Liver (tissue), 9 donors: ENCODE results near the gene GRK6. TPM values are rescaled to one million over a fixed set of nuclear protein-coding genes. Genes with fewer than 3 reads are reported as not detected.
A peak's percentile ranks its signal among the peaks of the same experiment; 100 is the strongest.

ENCODE experiments used
- DNase-seq: peaks from one replicate; pipeline ENCODE4 v3.0.0-alpha.2; 2017; ENCODE audit warnings: low spot score
- H3K27ac ChIP-seq, 2 donors: one replicate each; pipeline ENCODE4 v1.7.0; 2013; ENCODE audit warnings: inconsistent platforms in 2 of 2, low read length in 2 of 2, control low read depth in 1 of 2, low read depth in 1 of 2, mild to moderate bottlenecking in 1 of 2
- H3K27me3 ChIP-seq, 4 donors: one replicate each; pipeline versions ENCODE4 v1.6.1 to v1.7.0; 2013; ENCODE audit warnings: low read length in 3 of 4, inconsistent platforms in 1 of 4, mild to moderate bottlenecking in 1 of 4, moderate library complexity in 1 of 4; ENCODE audit not compliant: control insufficient read depth in 4 of 4, insufficient read depth in 4 of 4
- H3K36me3 ChIP-seq, 4 donors: one replicate each; pipeline versions ENCODE4 v1.6.1 to v1.7.0; 2013; ENCODE audit warnings: low read length in 3 of 4, mild to moderate bottlenecking in 3 of 4, low read depth in 1 of 4, moderate library complexity in 1 of 4; ENCODE audit not compliant: control insufficient read depth in 4 of 4, insufficient read depth in 3 of 4
- H3K4me1 ChIP-seq, 4 donors: one replicate each; pipeline versions ENCODE4 v1.6.1 to v1.7.0; 2013; ENCODE audit warnings: low read length in 3 of 4, mild to moderate bottlenecking in 3 of 4, moderate library complexity in 1 of 4; ENCODE audit not compliant: control insufficient read depth in 4 of 4, insufficient read depth in 4 of 4
- H3K4me3 ChIP-seq, 3 donors: one replicate each; pipeline versions ENCODE4 v1.6.1 to v1.7.0; 2013; ENCODE audit warnings: low read length in 3 of 3, control low read depth in 1 of 3, low read depth in 1 of 3, mild to moderate bottlenecking in 1 of 3
- H3K9ac ChIP-seq, 2 donors: one replicate each; pipeline ENCODE4 v1.7.0; 2013; ENCODE audit warnings: low read length in 2 of 2, mild to moderate bottlenecking in 2 of 2, moderate library complexity in 2 of 2, control low read depth in 1 of 2, low read depth in 1 of 2
- H3K9me3 ChIP-seq, 4 donors: one replicate each; pipeline versions ENCODE4 v1.6.1 to v1.7.0; 2013; ENCODE audit warnings: low read length in 3 of 4; ENCODE audit not compliant: control insufficient read depth in 4 of 4
- CTCF ChIP-seq: fragments of 150-350 bp; IDR thresholded peaks from 2 replicates; pipeline ENCODE4 v1.5.1; 2017; ENCODE audit warnings: improper control_type of control experiment, low read depth, low read length; ENCODE audit not compliant: missing input control
- EGR1 ChIP-seq, 2 donors: IDR thresholded peaks; 2 replicates each; pipeline ENCODE4 v1.6.1; 2016 to 2018; ENCODE audit warnings: antibody characterized with exemption in 2 of 2, low read depth in 2 of 2
- FOXA2 ChIP-seq: IDR thresholded peaks from 2 replicates; pipeline ENCODE4 v1.6.1; 2016; ENCODE audit warnings: antibody characterized with exemption
- GABPA ChIP-seq, 2 donors: IDR thresholded peaks in 1 of 2; conservative IDR thresholded peaks in 1 of 2; 2 replicates each; pipeline ENCODE4 v1.6.1; 2016; ENCODE audit warnings: antibody characterized with exemption in 2 of 2, mild to moderate bottlenecking in 1 of 2, moderate library complexity in 1 of 2
- HNF4A ChIP-seq, 2 donors: conservative IDR thresholded peaks; 2 replicates each; pipeline ENCODE4 v1.6.1; 2016; ENCODE audit warnings: antibody characterized with exemption in 2 of 2, mild to moderate bottlenecking in 2 of 2
- JUND ChIP-seq, 2 donors: IDR thresholded peaks; 2 replicates each; pipeline ENCODE4 v1.6.1; 2016; ENCODE audit warnings: antibody characterized with exemption in 2 of 2
- NR2F2 ChIP-seq: IDR thresholded peaks from 2 replicates; pipeline ENCODE4 v1.6.1; 2016; ENCODE audit warnings: antibody characterized with exemption
- RAD21 ChIP-seq, 2 donors: IDR thresholded peaks; 2 replicates each; pipeline ENCODE4 v1.6.1; 2016; ENCODE audit warnings: antibody characterized with exemption in 2 of 2, mild to moderate bottlenecking in 2 of 2
- RXRA ChIP-seq, 2 donors: IDR thresholded peaks; 2 replicates each; pipeline ENCODE4 v1.6.1; 2017 to 2018; ENCODE audit warnings: antibody characterized with exemption in 2 of 2, mild to moderate bottlenecking in 1 of 2
- TAF1 ChIP-seq: conservative IDR thresholded peaks from 2 replicates; pipeline ENCODE4 v1.6.1; 2016; ENCODE audit warnings: antibody characterized with exemption, mild to moderate bottlenecking
- WGBS: extraction: QIAGEN DNeasy Blood & Tissue Kit; methylation state at CpG from one replicate; pipeline ENCODE4 v1.1.7; 2013; 5-methylcytosine and 5-hydroxymethylcytosine counted together
- polyA plus RNA-seq, 2 donors: library from polyadenylated mRNA; stranded (reverse) in 1 of 2; unstranded in 1 of 2; fragments of 200-250 nt in 1 of 2; fragments of >200 nt in 1 of 2; fragmentation: Nextera tagmentation in 1 of 2; extraction: Ambion mirVana in 1 of 2; gene quantifications; one replicate each; pipeline versions ENCODE4 v1.2.1 to v1.2.3, GENCODE V29; 2013 to 2015
- total RNA-seq, 2 donors: library from RNA; depleted of rRNA; stranded (reverse); fragments of >200 nt; gene quantifications; one replicate each; pipeline ENCODE4 v1.2.3, GENCODE V29; 2014
- TF ChIP-seq, protein P1 (sequence below): IDR thresholded peaks from 2 replicates; pipeline ENCODE4 v1.6.1; 2016; ENCODE audit warnings: antibody characterized with exemption
- donor health status: healthy.
- donor health status: healthy.
- donor health status: healthy.
- donor health status: healthy.
- donor health status: healthy.

Gene GRK6
- total and polyA plus RNA-seq, 4 donors, result 3.1 to 24.0 (median 10.8) TPM

- WGBS, result under 1% methylated on average over 84 of the region's 84 CpGs
- peak; percentile 96 for DNase-seq
- Histone ChIP-seq H3K36me3 (no peaks in the 10 kb centered on the region), H3K4me3 (peak overlapping the region; percentile 55 to 81 (median 60)), H3K9me3 (no peaks in the 10 kb centered on the region), H3K27me3 (no peaks in the 10 kb centered on the region), H3K27ac (peak overlapping the region; percentile 67 to 80), H3K4me1 (peaks cover 3 to 27% (median 15%) of the 10 kb centered on the region in 4 donors), H3K9ac (peak overlapping the region in 1 of 2 donors; percentile 66)
- TF ChIP-seq FOXA2, result no peak
- TF ChIP-seq HNF4A (conservative IDR thresholded peaks at IDR 0.05), result no peak
- peak; percentile 97 for TF ChIP-seq CTCF
- no peak for TF ChIP-seq TAF1
- TF ChIP-seq NR2F2, result no peak
- TF ChIP-seq RAD21 (IDR thresholded peaks at IDR 0.05), result peak; percentile 82 to 84
- TF ChIP-seq GABPA (IDR thresholded peaks at IDR 0.05 in 1 of 2, conservative IDR thresholded peaks at IDR 0.05 in 1 of 2), result no peak
Measured at GRCh38 chr5:177454397-177455035, 28.0 kb downstream of the GRK6 start.

- Histone ChIP-seq H3K36me3 (no peaks in the 10 kb centered on the region), H3K9me3 (no peaks in the 10 kb centered on the region), H3K27ac (peak overlapping the region; percentile 67 to 80), H3K27me3 (no peaks in the 10 kb centered on the region), H3K9ac (peak overlapping the region in 1 of 2 donors; percentile 66), H3K4me3 (peak overlapping the region; percentile 55 to 81 (median 60)), H3K4me1 (peaks cover 3 to 27% (median 15%) of the 10 kb centered on the region in 4 donors)
- DNase-seq, result peak; percentile 90
- under 1% methylated on average over 80 of the region's 80 CpGs for WGBS
- TF ChIP-seq HNF4A (conservative IDR thresholded peaks at IDR 0.05) (no peak), JUND (IDR thresholded peaks at IDR 0.05) (no peak), RXRA (IDR thresholded peaks at IDR 0.05) (no peak), EGR1 (IDR thresholded peaks at IDR 0.05; ENCODE audit: low read depth in 2 of 2) (peak in 1 of 2 donors; percentile 49), TAF1 (no peak), GABPA (IDR thresholded peaks at IDR 0.05 in 1 of 2, conservative IDR thresholded peaks at IDR 0.05 in 1 of 2) (peak in 1 of 2 donors; percentile 34), CTCF (peak; percentile 57), RAD21 (IDR thresholded peaks at IDR 0.05) (peak in 1 of 2 donors; percentile 50)
- TF ChIP-seq, protein P1, sequence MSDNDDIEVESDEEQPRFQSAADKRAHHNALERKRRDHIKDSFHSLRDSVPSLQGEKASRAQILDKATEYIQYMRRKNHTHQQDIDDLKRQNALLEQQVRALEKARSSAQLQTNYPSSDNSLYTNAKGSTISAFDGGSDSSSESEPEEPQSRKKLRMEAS, result no peak
Measured at GRCh38 chr5:177455036-177455660, 28.7 kb downstream of the GRK6 start.
